HFFc6 (cell line): Measurements from ENCODE around the gene PITPNB. TPM values are rescaled to one million over a fixed set of nuclear protein-coding genes. Genes with fewer than 3 reads are reported as not detected.

Source experiments
- DNase-seq: peaks from one replicate; pipeline ENCODE4 v3.0.0-alpha.2; 2018
- H3K27ac Mint-ChIP-seq: 2 replicates; pipeline ENCODE4 v1.8.0; 2020; ENCODE audit warnings: mild to moderate bottlenecking, mixed read lengths
- H3K27me3 Mint-ChIP-seq: 2 replicates; pipeline ENCODE4 v1.8.0; 2021; ENCODE audit warnings: mild to moderate bottlenecking, moderate library complexity, mixed read lengths; ENCODE audit not compliant: insufficient read depth
- H3K36me3 Mint-ChIP-seq: 2 replicates; pipeline ENCODE4 v1.8.0; 2021; ENCODE audit warnings: low read depth, mixed read lengths
- H3K4me1 Mint-ChIP-seq: 2 replicates; pipeline ENCODE4 v1.8.0; 2020; ENCODE audit warnings: low read depth, mixed read lengths
- H3K4me3 Mint-ChIP-seq: 2 replicates; pipeline ENCODE4 v1.8.0; 2020; ENCODE audit warnings: mild to moderate bottlenecking, moderate library complexity, mixed read lengths
- H3K9me3 Mint-ChIP-seq: 2 replicates; pipeline ENCODE4 v1.8.0; 2020; ENCODE audit warnings: mild to moderate bottlenecking, mixed read lengths
- long read RNA-seq: library from polyadenylated mRNA; unstranded; transcript quantifications from one replicate; pipeline ENCODE4 v2.0.0, GENCODE V29; 2019
- total RNA-seq, 6 experiments: library from RNA; stranded (reverse); fragmentation: NEBNext Ultra II Directional; extraction: Animal tissue kit (Norgen Biotek cat#: 25700); gene quantifications; 2 replicates in 1 of 6; 3 replicates in 5 of 6; pipeline ENCODE4 v1.2.3, GENCODE V29; 2021
- TF ChIP-seq, protein P1 (sequence below): fragments of 200-600 bp; sonication (generic); IDR thresholded peaks from 2 replicates; pipeline ENCODE4 v1.5.0; 2021; ENCODE audit warnings: antibody characterized with exemption, mild to moderate bottlenecking

PITPNB gene
- total RNA-seq: 10 to 100 TPM; 54.3 to 80.5 (median 74.8) TPM
- long read RNA-seq, partial matches to known transcripts: 6 of 81 reads
- long read RNA-seq, other reads (novel, unspliced or antisense): 74 of 81 reads

DNA sequence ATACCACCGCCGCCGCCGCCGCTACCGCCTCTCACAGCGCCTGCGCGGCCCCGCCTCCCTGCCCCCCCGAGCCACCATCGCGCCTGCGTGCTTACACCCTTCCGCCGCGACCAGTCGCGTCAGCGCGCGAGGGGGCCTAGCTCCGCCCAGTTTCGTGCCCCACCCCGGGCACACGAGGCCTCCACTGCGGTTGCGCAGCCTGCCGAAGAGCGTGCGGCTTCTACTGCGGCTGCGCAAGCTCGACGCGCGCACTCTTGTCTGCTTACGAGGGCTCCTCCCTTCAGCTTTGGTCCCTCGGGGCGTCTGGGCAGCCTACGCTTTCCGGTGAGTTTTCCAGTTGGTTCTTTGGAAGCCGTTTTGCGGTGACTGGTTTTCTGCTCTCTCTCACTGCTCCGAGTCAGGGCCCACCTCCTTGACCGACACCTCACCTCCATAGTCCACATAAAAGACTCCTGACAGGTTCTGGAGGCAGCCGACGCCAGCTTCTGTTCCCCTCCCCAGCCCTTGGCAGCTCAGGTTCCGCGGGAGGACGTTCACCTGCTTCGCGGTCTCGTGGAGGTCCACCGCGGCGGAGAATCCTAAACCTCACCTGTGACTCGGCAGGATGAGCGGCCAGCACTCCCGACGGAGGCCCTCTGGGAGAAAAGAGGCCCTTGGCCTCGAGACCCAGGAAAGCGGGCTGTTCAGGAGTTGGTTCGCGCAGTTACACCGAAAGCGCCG, at the start of gene PITPNB:
Gene PITPNB (minus strand): TSS at position 35 of the 720 bp plus-strand sequence. CDS start 65 bp downstream, outside the sequence.
- H3K4me1 Mint-ChIP-seq: peaks cover 60% of the 10 kb centered on the region
- peaks cover 16% of the 10 kb centered on the region for H3K36me3 Mint-ChIP-seq
- peak within 1 kb of the TSS; percentile 98 for H3K27ac Mint-ChIP-seq
- H3K4me3 Mint-ChIP-seq: peak within 1 kb of the TSS; percentile 96
- peaks cover 3% of the 10 kb centered on the region for H3K27me3 Mint-ChIP-seq
- peak; percentile 95 for DNase-seq
- H3K9me3 Mint-ChIP-seq: no peaks in the 10 kb centered on the region
- TF ChIP-seq, protein P1, sequence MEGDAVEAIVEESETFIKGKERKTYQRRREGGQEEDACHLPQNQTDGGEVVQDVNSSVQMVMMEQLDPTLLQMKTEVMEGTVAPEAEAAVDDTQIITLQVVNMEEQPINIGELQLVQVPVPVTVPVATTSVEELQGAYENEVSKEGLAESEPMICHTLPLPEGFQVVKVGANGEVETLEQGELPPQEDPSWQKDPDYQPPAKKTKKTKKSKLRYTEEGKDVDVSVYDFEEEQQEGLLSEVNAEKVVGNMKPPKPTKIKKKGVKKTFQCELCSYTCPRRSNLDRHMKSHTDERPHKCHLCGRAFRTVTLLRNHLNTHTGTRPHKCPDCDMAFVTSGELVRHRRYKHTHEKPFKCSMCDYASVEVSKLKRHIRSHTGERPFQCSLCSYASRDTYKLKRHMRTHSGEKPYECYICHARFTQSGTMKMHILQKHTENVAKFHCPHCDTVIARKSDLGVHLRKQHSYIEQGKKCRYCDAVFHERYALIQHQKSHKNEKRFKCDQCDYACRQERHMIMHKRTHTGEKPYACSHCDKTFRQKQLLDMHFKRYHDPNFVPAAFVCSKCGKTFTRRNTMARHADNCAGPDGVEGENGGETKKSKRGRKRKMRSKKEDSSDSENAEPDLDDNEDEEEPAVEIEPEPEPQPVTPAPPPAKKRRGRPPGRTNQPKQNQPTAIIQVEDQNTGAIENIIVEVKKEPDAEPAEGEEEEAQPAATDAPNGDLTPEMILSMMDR: no peak

DNA sequence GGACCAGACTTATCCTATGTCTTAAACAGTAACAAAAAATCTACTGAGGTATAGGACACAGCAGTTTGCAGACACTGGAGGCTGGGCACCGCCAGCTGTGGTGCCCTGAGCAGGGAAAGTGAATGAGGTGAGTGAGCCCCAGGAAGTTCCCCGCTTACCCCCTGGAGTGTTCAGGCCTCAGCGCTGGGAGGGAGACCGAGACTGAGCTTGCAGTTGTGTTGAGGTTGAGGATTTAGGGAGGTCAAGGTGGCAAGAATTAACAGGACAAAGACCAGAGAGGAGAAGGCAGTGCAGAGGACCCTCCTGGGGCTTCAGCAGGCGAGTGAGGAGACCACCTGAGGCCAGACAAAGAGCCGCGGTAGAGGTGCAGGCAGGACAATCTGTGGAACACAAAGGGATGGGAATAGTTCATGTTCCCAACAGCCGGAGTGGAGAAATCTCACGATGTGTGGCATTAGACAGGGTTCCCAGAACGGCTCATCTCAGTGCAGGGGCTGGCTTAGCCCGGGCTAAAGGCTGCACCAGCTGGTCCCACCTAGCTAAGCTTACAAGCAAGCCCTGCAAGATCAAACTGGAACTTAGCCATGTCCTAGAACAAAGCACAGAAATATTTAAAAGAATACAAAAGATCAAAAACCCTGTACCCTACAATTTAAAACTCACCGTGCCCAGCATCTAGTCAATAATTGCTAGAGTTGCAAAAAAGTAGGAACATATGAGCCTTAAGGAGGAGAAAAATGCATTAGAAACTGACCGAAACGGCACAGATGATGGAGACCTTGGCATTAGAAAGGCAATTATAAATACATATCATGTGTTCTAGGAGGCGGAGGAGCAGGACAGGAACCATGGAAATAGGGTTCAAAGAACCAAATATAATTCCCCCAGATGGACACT, 47.4 kb upstream of the PITPNB start:
- Mint-ChIP-seq H3K27me3 (no peaks in the 10 kb centered on the region), H3K4me3 (no peak overlapping the region), H3K36me3 (peaks cover 11% of the 10 kb centered on the region), H3K4me1 (peaks cover 50% of the 10 kb centered on the region), H3K9me3 (no peaks in the 10 kb centered on the region), H3K27ac (no peak overlapping the region)
- no peak for DNase-seq
- TF ChIP-seq, protein P1: no peak

DNA sequence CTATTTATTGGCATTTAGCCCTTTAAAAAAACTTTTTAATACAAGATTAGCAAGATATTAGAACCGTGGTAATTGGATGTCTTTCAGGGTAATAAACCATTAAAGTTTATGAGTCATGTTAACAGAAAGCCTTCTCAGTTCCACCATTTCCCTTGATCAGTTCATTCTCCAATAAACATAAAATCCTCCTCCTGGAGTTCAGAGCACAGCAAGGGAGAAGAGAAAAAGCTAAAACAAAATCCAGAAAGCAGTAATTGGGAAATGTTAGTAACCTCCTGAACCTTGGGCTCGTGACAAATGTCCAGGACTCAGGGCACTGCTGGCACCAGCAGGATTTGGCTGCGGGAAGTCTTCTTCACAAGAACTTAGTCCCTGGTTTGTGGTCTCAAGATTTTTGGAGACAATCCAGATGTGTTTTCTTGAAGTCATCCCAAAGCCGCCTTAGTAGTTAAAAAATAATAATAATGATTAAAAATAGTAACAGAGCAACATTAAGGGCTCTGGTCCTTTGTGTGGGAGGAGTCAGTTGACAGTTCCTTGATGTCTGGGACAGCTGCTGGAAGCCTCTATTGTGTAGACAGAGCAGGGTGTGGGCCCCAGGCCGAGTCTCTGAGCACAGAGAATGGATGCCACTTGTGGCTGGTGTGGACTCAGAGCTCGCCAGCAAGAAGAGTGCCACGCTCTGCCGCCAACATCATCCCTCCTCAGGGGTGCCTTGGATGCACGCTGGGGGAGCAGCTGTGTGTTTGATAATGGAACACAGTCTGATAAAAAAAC, 43.4 kb upstream of the PITPNB start:
- Mint-ChIP-seq H3K4me3 (peak overlapping the region; percentile 14), H3K27ac (peak overlapping the region; percentile 53), H3K9me3 (no peaks in the 10 kb centered on the region), H3K27me3 (no peaks in the 10 kb centered on the region), H3K4me1 (peaks cover 31% of the 10 kb centered on the region), H3K36me3 (0 out of 2 replicates have a peak, but pooled peaks cover 3% of the 10 kb centered on the region)
- no peak for DNase-seq
- TF ChIP-seq, protein P1: no peak

DNA sequence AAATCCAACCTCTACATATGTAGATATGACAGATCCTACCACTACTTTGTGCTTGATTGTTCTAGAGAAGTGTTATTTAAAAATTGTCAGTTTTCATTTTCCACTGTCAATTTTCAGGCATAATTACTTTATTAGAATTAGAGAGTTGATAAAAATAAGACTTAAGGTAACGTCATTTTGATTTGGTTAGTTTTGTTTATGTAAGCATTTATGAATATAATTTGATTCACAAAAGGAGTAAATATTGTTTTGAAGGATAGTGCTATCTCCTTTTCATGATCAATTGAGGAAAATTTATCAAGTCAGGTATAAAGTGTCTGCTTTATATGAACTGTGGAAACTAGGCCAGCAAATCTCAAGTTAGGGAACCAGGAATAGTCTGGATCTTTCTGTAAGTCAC, 42.6 kb upstream of the PITPNB start:
- no peak overlapping the region for H3K4me3 Mint-ChIP-seq
- no peak for DNase-seq
- no peak overlapping the region for H3K27ac Mint-ChIP-seq
- peaks cover 31% of the 10 kb centered on the region for H3K4me1 Mint-ChIP-seq
- TF ChIP-seq, protein P1: no peak
- H3K27me3 Mint-ChIP-seq: no peaks in the 10 kb centered on the region
- H3K36me3 Mint-ChIP-seq: 0 out of 2 replicates have a peak, but pooled peaks cover 5% of the 10 kb centered on the region
- H3K9me3 Mint-ChIP-seq: no peaks in the 10 kb centered on the region

DNA sequence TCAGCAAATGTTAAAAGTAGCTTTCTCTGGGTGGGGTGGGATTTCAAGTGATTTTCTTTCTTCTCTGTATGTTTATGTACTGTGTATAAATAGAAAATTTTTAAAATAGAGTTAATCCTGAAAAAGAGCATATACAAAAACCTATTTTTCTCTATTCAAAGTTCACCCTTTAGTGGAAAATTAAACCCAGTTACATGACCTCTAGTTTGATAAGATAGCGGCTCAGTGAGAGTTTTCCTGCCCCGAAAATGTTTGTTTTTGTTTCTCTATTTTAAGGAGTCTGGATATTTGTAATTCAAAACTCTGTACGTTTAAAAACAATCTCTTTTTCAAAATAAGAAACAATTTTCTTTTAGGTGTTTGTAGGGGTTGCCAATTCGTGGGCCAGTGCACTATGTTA, 42.1 kb upstream of the PITPNB start:
- Mint-ChIP-seq H3K27me3 (no peaks in the 10 kb centered on the region), H3K36me3 (0 out of 2 replicates have a peak, but pooled peaks cover 5% of the 10 kb centered on the region), H3K9me3 (no peaks in the 10 kb centered on the region), H3K4me3 (no peak overlapping the region), H3K4me1 (peaks cover 31% of the 10 kb centered on the region), H3K27ac (no peak overlapping the region)
- no peak for DNase-seq
- TF ChIP-seq, protein P1: no peak
